H1 (cell line): ENCODE measurements around the gene CASK. TPM values are rescaled to one million over a fixed set of nuclear protein-coding genes. Genes with fewer than 3 reads are reported as not detected.

Experiments
- CTCF ChIA-PET: fragments of 300-600 bp; sonication (Branson Sonifier 250); formaldehyde crosslinking; loops from one replicate; lab custom pipeline; 2021; ENCODE audit not compliant: partially characterized antibody; lab: Charles Lee
- POLR2A ChIA-PET: fragments of 300-600 bp; sonication (Branson Sonifier 250); formaldehyde crosslinking; loops from one replicate; lab custom pipeline; 2021; ENCODE audit warnings: inconsistent platforms; ENCODE audit not compliant: partially characterized antibody; lab: Charles Lee
- DNase-seq, 2 experiments: peaks; one replicate each; pipeline versions ENCODE4 v3.0.0 to v3.0.0-alpha.2; 2010 to 2022; ENCODE audit warnings: low spot score in 2 of 2, low read depth in 1 of 2, mixed read lengths in 1 of 2
- FAIRE-seq: peaks from 2 replicates; lab custom pipeline; 2011; peaks lifted over from hg19 to GRCh38; lab: Jason Lieb, UNC
- H2AFZ ChIP-seq: 2 replicates; pipeline ENCODE4 v1.8.1; 2012; ENCODE audit warnings: low read length, inconsistent platforms
- H2AK5ac ChIP-seq: 2 replicates; pipeline ENCODE4 v1.6.1; 2013; ENCODE audit warnings: low read depth, low read length
- H2BK120ac ChIP-seq: replicated peaks from 2 replicates; pipeline ENCODE3; 2013; ENCODE audit warnings: low read depth, low read length, inconsistent platforms
- H2BK12ac ChIP-seq: 2 replicates; pipeline ENCODE4 v1.6.1; 2013; ENCODE audit warnings: low read depth, low read length
- H2BK15ac ChIP-seq: 2 replicates; pipeline ENCODE4 v1.6.1; 2013; ENCODE audit warnings: low read length
- H2BK20ac ChIP-seq: 2 replicates; pipeline ENCODE4 v1.6.1; 2013; ENCODE audit warnings: low read length
- H2BK5ac ChIP-seq: 2 replicates; pipeline ENCODE4 v1.6.1; 2013; ENCODE audit warnings: low read depth, low read length
- H3K14ac ChIP-seq: 2 replicates; pipeline ENCODE4 v1.6.1; 2013; ENCODE audit warnings: inconsistent platforms; ENCODE audit not compliant: insufficient read length
- H3K18ac ChIP-seq: 2 replicates; pipeline ENCODE4 v1.6.1; 2013; ENCODE audit warnings: low read length; ENCODE audit errors: extremely low read depth
- H3K23ac ChIP-seq: 2 replicates; pipeline ENCODE4 v1.6.1; 2013; ENCODE audit warnings: inconsistent platforms; ENCODE audit not compliant: insufficient read length
- H3K23me2 ChIP-seq: 2 replicates; pipeline ENCODE4 v1.6.1; 2013; ENCODE audit warnings: low read depth, low read length
- H3K27ac ChIP-seq: 2 replicates; pipeline ENCODE4 v1.6.1; 2011; ENCODE audit warnings: low read depth, low read length, inconsistent platforms
- H3K27me3 ChIP-seq, 4 experiments: replicated peaks in 1 of 4; 1 replicate in 1 of 4; 2 replicates in 3 of 4; pipeline versions ENCODE4 v1.6.1 to v1.8.1; 2011 to 2013; ENCODE audit warnings: low read length in 3 of 4, mild to moderate bottlenecking in 3 of 4, inconsistent platforms in 2 of 4, mixed read lengths in 2 of 4, moderate library complexity in 1 of 4; ENCODE audit not compliant: control insufficient read depth in 3 of 4, insufficient read depth in 3 of 4; ENCODE audit errors: extremely low read depth in 1 of 4
- H3K36me3 ChIP-seq, 4 experiments: 2 replicates each; pipeline versions ENCODE4 v1.6.1 to v1.8.1; 2011 to 2013; ENCODE audit warnings: mild to moderate bottlenecking in 4 of 4, low read length in 3 of 4, moderate library complexity in 2 of 4, control low read depth in 1 of 4, inconsistent platforms in 1 of 4; ENCODE audit not compliant: insufficient read depth in 4 of 4, control insufficient read depth in 2 of 4
- H3K4ac ChIP-seq: replicated peaks from 2 replicates; pipeline ENCODE3; 2013; ENCODE audit warnings: low read length, low read depth, mixed read lengths, inconsistent platforms; ENCODE audit not compliant: insufficient read length
- H3K4me1 ChIP-seq, 4 experiments: replicated peaks in 1 of 4; 1 replicate in 1 of 4; 2 replicates in 3 of 4; pipeline versions ENCODE4 v1.6.1 to v1.8.1; 2011 to 2013; ENCODE audit warnings: low read length in 3 of 4, inconsistent platforms in 2 of 4, mixed read lengths in 1 of 4; ENCODE audit not compliant: insufficient read depth in 4 of 4, control insufficient read depth in 3 of 4
- H3K4me2 ChIP-seq, 2 experiments: 2 replicates each; pipeline versions ENCODE4 v1.6.1 to v1.8.1; 2011 to 2013; ENCODE audit warnings: low read depth in 2 of 2, low read length in 2 of 2, control low read depth in 1 of 2, inconsistent platforms in 1 of 2, mild to moderate bottlenecking in 1 of 2; ENCODE audit not compliant: insufficient read depth in 1 of 2
- H3K4me3 ChIP-seq, 4 experiments: fragments of 200-600, 300-600 bp in 1 of 4; sonication (generic), shearing (Covaris generic), sonication (Bioruptor Twin) in 1 of 4; 2 replicates each; pipeline versions ENCODE4 v1.5.1 to v1.8.1; 2011 to 2016; ENCODE audit warnings: low read length in 4 of 4, low read depth in 3 of 4, control low read depth in 2 of 4, inconsistent platforms in 2 of 4, mild to moderate bottlenecking in 2 of 4, mixed read lengths in 1 of 4, moderate library complexity in 1 of 4; ENCODE audit not compliant: insufficient read depth in 2 of 4; ENCODE audit errors: extremely low read depth in 1 of 4
- H3K56ac ChIP-seq: replicated peaks from 2 replicates; pipeline ENCODE3; 2013; ENCODE audit warnings: low read depth, mild to moderate bottlenecking, mixed read lengths, low read length, inconsistent platforms; ENCODE audit not compliant: insufficient read length
- H3K79me1 ChIP-seq: 2 replicates; pipeline ENCODE4 v1.6.1; 2013; ENCODE audit warnings: low read depth, low read length, control low read depth
- H3K79me2 ChIP-seq, 2 experiments: 2 replicates each; pipeline versions ENCODE4 v1.6.1 to v1.8.1; 2012 to 2013; ENCODE audit warnings: low read length in 2 of 2, mild to moderate bottlenecking in 2 of 2, inconsistent platforms in 1 of 2; ENCODE audit not compliant: insufficient read depth in 2 of 2, control insufficient read depth in 1 of 2
- H3K9ac ChIP-seq, 4 experiments: replicated peaks in 1 of 4; 1 replicate in 1 of 4; 2 replicates in 3 of 4; pipeline versions ENCODE4 v1.6.1 to v1.8.1; 2011 to 2013; ENCODE audit warnings: low read depth in 3 of 4, low read length in 3 of 4, control low read depth in 2 of 4, mild to moderate bottlenecking in 2 of 4, moderate library complexity in 2 of 4, inconsistent platforms in 1 of 4; ENCODE audit errors: extremely low read depth in 1 of 4
- H3K9me3 ChIP-seq, 2 experiments: 2 replicates each; pipeline versions ENCODE4 v1.6.1 to v1.8.1; 2012 to 2013; ENCODE audit warnings: mild to moderate bottlenecking in 2 of 2, moderate library complexity in 2 of 2, control low read depth in 1 of 2, inconsistent platforms in 1 of 2, low read depth in 1 of 2, low read length in 1 of 2, mixed read lengths in 1 of 2; ENCODE audit not compliant: insufficient read depth in 2 of 2
- H4K20me1 ChIP-seq, 2 experiments: replicated peaks in 1 of 2; 2 replicates each; pipeline versions ENCODE3 to v1.8.1; 2011 to 2013; ENCODE audit warnings: inconsistent platforms in 2 of 2, low read length in 2 of 2, mild to moderate bottlenecking in 1 of 2; ENCODE audit not compliant: insufficient read depth in 2 of 2, control insufficient read depth in 1 of 2
- H4K5ac ChIP-seq: 2 replicates; pipeline ENCODE4 v1.6.1; 2013; ENCODE audit warnings: low read length, low read depth, mixed read lengths, inconsistent platforms; ENCODE audit not compliant: insufficient read length
- H4K8ac ChIP-seq: 2 replicates; pipeline ENCODE4 v1.8.0; 2013; ENCODE audit warnings: mild to moderate bottlenecking, moderate library complexity, low read length, inconsistent platforms; ENCODE audit not compliant: insufficient read depth; ENCODE audit errors: extremely low read depth
- H4K91ac ChIP-seq: replicated peaks from 2 replicates; pipeline ENCODE3; 2013; ENCODE audit warnings: low read length, mixed read lengths, inconsistent platforms; ENCODE audit not compliant: insufficient read length
- ASH2L ChIP-seq: fragments of 200-600, 300-600 bp; sonication (generic); IDR thresholded peaks from one replicate; pipeline ENCODE4 v1.7.1; 2017; ENCODE audit warnings: low read length
- BRCA1 ChIP-seq: IDR thresholded peaks from 2 replicates; pipeline ENCODE4 v1.6.1; 2012; ENCODE audit warnings: low read depth, low read length, improper control_type of control experiment
- CBX5 ChIP-seq: fragments of 300-800, 300-1000 bp; sonication (generic); IDR thresholded peaks from 2 replicates; pipeline ENCODE4 v1.7.1; 2016; ENCODE audit warnings: antibody characterized with exemption, low read length, low read depth
- CHD1 ChIP-seq: IDR thresholded peaks from 2 replicates; pipeline ENCODE4 v1.6.1; 2012; ENCODE audit warnings: low read depth, low read length, improper control_type of control experiment
- EP300 ChIP-seq, 2 experiments: IDR thresholded peaks; 1 replicate in 1 of 2; 2 replicates in 1 of 2; pipeline ENCODE4 v1.6.1; 2011 to 2012; ENCODE audit warnings: low read depth in 2 of 2, low read length in 2 of 2, mild to moderate bottlenecking in 2 of 2, borderline replicate concordance in 1 of 2, inconsistent platforms in 1 of 2, moderate library complexity in 1 of 2
- KDM4A ChIP-seq: IDR thresholded peaks from one replicate; pipeline ENCODE4 v1.7.1; 2012; ENCODE audit warnings: low read depth, mild to moderate bottlenecking, moderate library complexity, low read length, inconsistent platforms; ENCODE audit not compliant: severe bottlenecking
- MAFK ChIP-seq: IDR thresholded peaks from 2 replicates; pipeline ENCODE4 v1.6.1; 2012; ENCODE audit warnings: low read depth, mild to moderate bottlenecking, improper control_type of control experiment, low read length
- WGBS, 2 experiments: shearing (Covaris generic) in 1 of 2; methylation state at CpG; one replicate each; pipeline versions ENCODE4 v1.1.6 to v1.1.7; 2013 to 2015; ENCODE audit warnings: low lambda C conversion rate in 2 of 2, mixed read lengths in 2 of 2, inconsistent platforms in 1 of 2, low coverage in 1 of 2, missing lambda C conversion rate in 1 of 2; ENCODE audit not compliant: insufficient replicate concordance in 2 of 2, insufficient coverage in 1 of 2, insufficient read length in 1 of 2; ENCODE audit errors: extremely low coverage in 1 of 2, missing lambda C conversion rate in 1 of 2; 5-methylcytosine and 5-hydroxymethylcytosine counted together
- polyA plus RNA-seq, 7 experiments: library from polyadenylated mRNA; depleted of rRNA in 3 of 7; stranded (reverse) in 5 of 7; unstranded in 2 of 7; fragments of >200 nt in 5 of 7; fragments of 200-250 nt in 2 of 7; gene quantifications; 1 replicate in 5 of 7; 2 replicates in 1 of 7; 4 replicates in 1 of 7; pipeline versions ENCODE4 v1.2.1 to v1.2.3, GENCODE V29; 2011 to 2013; ENCODE audit warnings: missing spikeins in 2 of 7, mixed read lengths in 2 of 7
- total RNA-seq: library from RNA; stranded (reverse); fragmentation: NEBNext Ultra II Directional; extraction: Animal tissue kit (Norgen Biotek cat#: 25700); gene quantifications from 2 replicates; pipeline ENCODE4 v1.2.1, GENCODE V29; 2021

CASK gene
- total and polyA plus RNA-seq, 2 of the 8 experiments (the other 6 are each of a cell fraction or from before 2014, with no cell fraction given) = 21.6 to 55.1 TPM

DNA sequence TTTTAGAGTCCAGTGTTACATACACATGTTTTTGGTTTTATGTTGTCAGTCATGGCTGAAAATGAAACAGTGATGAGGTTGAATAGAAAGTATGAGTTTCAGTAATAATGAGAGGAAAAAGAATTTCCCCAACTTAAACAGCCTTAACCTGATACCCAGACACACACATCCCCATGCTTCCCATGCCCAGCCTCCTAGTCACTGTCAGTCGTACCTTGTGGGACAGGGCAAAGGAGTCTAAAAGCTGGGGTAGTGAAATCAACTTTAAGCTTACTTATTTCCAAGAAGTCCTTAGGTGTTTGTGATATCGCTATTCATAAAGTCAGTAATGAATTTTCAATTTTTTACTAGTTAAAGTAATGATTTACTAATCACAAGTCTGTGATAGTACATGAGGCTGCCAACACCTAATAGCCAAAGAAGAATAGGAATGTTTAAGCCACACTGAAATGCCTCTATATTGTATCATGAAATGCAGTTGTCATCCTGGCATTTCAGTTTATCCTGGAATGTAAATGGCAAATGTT lies 258.9 kb downstream of the CASK start:
- no peak overlapping the region for H4K91ac ChIP-seq
- H3K4me1 ChIP-seq = no peaks in the 10 kb centered on the region
- H3K4me2 ChIP-seq = no peak overlapping the region
- no peak overlapping the region for H2AK5ac ChIP-seq
- no peaks in the 10 kb centered on the region for H3K23me2 ChIP-seq
- ChIA-PET CTCF (no interaction called here), POLR2A (no interaction called here)
- H2BK15ac ChIP-seq = no peak overlapping the region
- no peaks in the 10 kb centered on the region for H3K79me2 ChIP-seq
- no peak overlapping the region for H3K56ac ChIP-seq
- H2BK20ac ChIP-seq = no peak overlapping the region
- no peaks in the 10 kb centered on the region for H3K27me3 ChIP-seq
- no peak for DNase-seq
- no peak overlapping the region for H2AFZ ChIP-seq
- FAIRE-seq = no peak
- no peaks in the 10 kb centered on the region for H4K20me1 ChIP-seq
- H3K79me1 ChIP-seq = no peaks in the 10 kb centered on the region
- H3K18ac ChIP-seq = no peak overlapping the region
- H3K9ac ChIP-seq = no peak overlapping the region
- H4K8ac ChIP-seq = no peak overlapping the region
- no peak overlapping the region for H3K23ac ChIP-seq
- WGBS, 2 experiments = 96% methylated on average over 2 of the region's 2 CpGs; no CpG with 5 or more reads in 1 of the 2 experiments
- no peaks in the 10 kb centered on the region for H3K9me3 ChIP-seq
- H2BK12ac ChIP-seq = no peak overlapping the region
- no peak overlapping the region for H3K4ac ChIP-seq
- H2BK120ac ChIP-seq = no peak overlapping the region
- no peak overlapping the region for H2BK5ac ChIP-seq
- H3K14ac ChIP-seq = no peak overlapping the region
- peaks cover 0 to 8% (median 4%) of the 10 kb centered on the region in 4 experiments; a peak in 5 of 8 replicates for H3K36me3 ChIP-seq
- H3K27ac ChIP-seq = no peak overlapping the region
- H4K5ac ChIP-seq = no peak overlapping the region
- no peak overlapping the region for H3K4me3 ChIP-seq
- TF ChIP-seq BRCA1 = no peak
- TF ChIP-seq ASH2L = no peak
- TF ChIP-seq CHD1 = no peak
- no peak for TF ChIP-seq KDM4A
- no peak for TF ChIP-seq CBX5
- no peak for TF ChIP-seq MAFK
- no peak for TF ChIP-seq EP300 (IDR thresholded peaks at IDR 0.05; ENCODE audit: borderline replicate concordance in 1 of 2, low read depth in 2 of 2, low read length in 2 of 2)
